GM19463 (cell line): ENCODE data around the gene RBBP8NL.

Experiments
- ATAC-seq: cut with Tn5 transposase; IDR thresholded peaks from one replicate; pipeline ENCODE4 v1.9.1; 2021; ENCODE audit warnings: mild to moderate bottlenecking, moderate library complexity; ENCODE audit not compliant: unreplicated experiment

The RBBP8NL gene

GRCh38 chr20:62365814-62366369, 61.4 kb downstream of the RBBP8NL start:
- ATAC-seq, result no peak

DNA sequence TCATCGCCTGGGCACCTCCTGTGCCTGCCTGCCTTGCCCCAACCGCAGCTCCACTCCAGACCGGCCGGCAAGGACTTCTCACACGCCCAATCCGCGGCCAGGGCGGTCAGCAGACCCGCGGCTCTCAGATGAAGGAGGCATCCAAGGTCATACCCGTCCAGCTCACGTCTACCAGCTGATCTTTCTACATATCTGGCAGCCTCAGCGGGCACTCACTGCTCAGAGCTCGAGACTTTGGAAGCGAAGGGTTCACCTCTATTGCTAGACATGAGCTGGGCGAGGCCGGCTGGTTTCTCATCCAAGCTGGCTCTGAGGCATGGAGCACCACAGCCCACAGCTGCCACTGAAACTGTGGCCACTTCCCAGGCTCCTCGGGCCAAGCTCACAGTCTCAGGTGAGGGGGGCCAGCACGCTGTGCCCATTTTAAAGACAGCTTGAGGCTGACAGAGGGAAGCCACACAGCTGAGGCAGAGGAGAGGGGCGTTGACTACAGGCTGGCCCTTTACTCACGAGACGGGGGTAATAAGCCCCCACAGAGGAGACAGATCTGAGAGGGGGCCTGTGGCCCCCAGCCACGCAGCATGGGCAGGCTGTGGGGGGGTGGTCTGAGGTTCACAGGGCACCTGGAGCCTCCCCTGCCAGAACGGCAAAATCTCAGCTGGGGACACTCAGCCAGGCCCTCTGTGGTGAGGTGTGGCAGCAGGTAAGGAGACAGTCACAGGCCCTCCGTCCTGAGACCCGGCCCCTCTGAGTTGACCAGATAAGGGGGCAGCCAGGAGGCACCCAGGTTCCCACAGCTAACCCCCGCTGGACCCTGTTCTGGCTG, 62.2 kb downstream of the RBBP8NL start:
- ATAC-seq, result no peak

- no peak for ATAC-seq
Observed at GRCh38 chr20:62363920-62364851, 63.2 kb downstream of the RBBP8NL start.

DNA sequence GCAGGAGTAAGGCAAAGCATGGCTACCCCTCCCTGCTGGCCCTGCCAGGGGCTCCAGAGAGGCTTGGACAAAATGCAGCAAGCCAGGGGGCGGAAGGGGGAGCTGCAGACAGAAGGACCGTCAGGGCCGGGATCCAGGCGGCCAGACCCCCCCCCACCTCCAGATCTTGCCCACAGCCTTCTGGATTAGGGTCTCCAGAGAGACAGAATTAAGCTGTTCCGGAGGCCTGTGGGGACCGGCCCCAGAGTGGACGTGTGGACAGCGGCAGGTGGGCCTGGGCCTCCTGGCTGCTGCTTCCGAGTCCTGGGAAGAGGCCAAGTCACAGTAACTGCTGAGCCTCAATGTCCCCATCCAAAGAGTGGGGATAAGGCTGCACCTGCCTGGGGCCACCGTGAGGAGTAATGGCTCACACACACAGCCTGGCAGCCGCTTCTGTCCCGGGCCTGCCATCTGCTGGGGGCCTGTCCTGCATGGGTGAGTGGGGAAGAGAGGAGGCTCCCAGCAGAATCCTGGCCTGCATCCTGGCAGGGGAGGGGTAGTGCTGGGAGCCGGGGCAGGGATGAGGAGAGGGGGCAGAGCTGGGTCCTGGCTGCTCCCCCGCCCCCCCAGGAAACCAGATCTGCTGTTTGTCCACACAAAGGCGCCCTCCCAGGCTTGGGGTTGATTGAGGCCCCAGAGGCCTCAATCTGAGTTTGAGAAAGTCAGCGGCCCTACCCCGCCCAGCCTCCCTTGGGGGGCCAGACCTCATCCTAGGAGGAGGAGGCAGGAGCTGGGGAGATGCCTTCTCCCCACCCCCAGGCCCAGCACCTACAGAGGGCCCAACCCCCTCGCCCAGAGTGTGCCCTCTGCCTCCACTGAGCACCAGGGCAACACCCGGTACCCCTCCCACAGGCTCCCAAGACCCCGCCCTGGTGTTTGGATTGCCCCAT, 64.1 kb downstream of the RBBP8NL start:
- no peak for ATAC-seq

DNA sequence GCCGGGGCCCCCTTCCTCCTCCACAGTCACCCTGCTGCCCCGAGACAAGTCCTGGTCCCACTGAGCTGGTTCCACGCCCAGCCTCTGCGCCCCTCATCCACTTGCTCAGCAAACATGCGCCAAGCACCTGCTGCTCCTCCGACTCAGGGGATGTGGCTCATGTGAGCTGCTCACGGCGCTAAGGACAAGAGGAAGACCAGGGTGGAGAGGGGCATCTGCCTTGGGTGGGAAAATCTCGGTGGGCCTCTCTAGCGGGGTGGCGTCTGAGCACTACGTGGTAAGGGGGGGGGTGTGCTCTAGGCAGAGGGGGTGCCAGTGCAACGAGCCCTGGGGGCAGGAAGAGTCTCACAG, 64.8 kb downstream of the RBBP8NL start:
- ATAC-seq, result no peak

GRCh38 chr20:62361799-62362589, 65.3 kb downstream of the RBBP8NL start:
- ATAC-seq, result no peak

GRCh38 chr20:62360854-62361798, 66.2 kb downstream of the RBBP8NL start:
- ATAC-seq, result no peak
